ENCODE measurements around the gene SCAF8.

- TF ChIP-seq SAP30 (IDR thresholded peaks at IDR 0.05; ENCODE audit: insufficient read depth, insufficient replicate concordance, low read length) (no peak), POLR2AphosphoS5 (IDR thresholded peaks at IDR 0.05; ENCODE audit: low read depth, low read length) (no peak), USF2 (IDR thresholded peaks at IDR 0.05; ENCODE audit: low read length) (no peak), SP1 (IDR thresholded peaks at IDR 0.05; ENCODE audit: low read depth, low read length) (no peak), EP300 (IDR thresholded peaks at IDR 0.05; ENCODE audit: borderline replicate concordance in 1 of 2, low read depth in 2 of 2, low read length in 2 of 2) (no peak), GABPA (IDR thresholded peaks at IDR 0.05; ENCODE audit: borderline replicate concordance, insufficient read depth, low read length) (no peak), RFX5 (IDR thresholded peaks at IDR 0.05; ENCODE audit: borderline replicate concordance, low read depth, low read length) (no peak), CEBPB (IDR thresholded peaks at IDR 0.05; ENCODE audit: low read depth, low read length) (no peak), HDAC2 (IDR thresholded peaks at IDR 0.05; ENCODE audit: borderline replicate concordance in 1 of 2, low read depth in 2 of 2, low read length in 2 of 2) (no peak)
- TF ChIP-seq, protein P1, sequence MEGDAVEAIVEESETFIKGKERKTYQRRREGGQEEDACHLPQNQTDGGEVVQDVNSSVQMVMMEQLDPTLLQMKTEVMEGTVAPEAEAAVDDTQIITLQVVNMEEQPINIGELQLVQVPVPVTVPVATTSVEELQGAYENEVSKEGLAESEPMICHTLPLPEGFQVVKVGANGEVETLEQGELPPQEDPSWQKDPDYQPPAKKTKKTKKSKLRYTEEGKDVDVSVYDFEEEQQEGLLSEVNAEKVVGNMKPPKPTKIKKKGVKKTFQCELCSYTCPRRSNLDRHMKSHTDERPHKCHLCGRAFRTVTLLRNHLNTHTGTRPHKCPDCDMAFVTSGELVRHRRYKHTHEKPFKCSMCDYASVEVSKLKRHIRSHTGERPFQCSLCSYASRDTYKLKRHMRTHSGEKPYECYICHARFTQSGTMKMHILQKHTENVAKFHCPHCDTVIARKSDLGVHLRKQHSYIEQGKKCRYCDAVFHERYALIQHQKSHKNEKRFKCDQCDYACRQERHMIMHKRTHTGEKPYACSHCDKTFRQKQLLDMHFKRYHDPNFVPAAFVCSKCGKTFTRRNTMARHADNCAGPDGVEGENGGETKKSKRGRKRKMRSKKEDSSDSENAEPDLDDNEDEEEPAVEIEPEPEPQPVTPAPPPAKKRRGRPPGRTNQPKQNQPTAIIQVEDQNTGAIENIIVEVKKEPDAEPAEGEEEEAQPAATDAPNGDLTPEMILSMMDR (IDR thresholded peaks at IDR 0.05; ENCODE audit: control extremely low read depth in 1 of 3, insufficient read depth in 1 of 3, low read depth in 1 of 3, low read length in 3 of 3): no peak
These were observed 96.8 kb downstream of the SCAF8 start for GRCh38 chr6:154829970-154830369.
